Measurements from ENCODE around the gene TMC6. TPM values are rescaled to one million over a fixed set of nuclear protein-coding genes. Genes with fewer than 3 reads are reported as not detected.

The TMC6 gene
- total and polyA plus RNA-seq, 2 of the 13 experiments (the other 11 are each of a cell fraction or from before 2014, with no cell fraction given): 48.4 to 99.1 TPM

- TF ChIP-seq HMGXB3 (CRISPR knock-in tag; IDR thresholded peaks at IDR 0.05; ENCODE audit: borderline replicate concordance): no peak
- no peak for TF ChIP-seq BCLAF1 (IDR thresholded peaks at IDR 0.05)
- no peak for TF ChIP-seq ZNF550 (CRISPR knock-in tag; IDR thresholded peaks at IDR 0.05; ENCODE audit: borderline replicate concordance)
- TF ChIP-seq, protein P1, sequence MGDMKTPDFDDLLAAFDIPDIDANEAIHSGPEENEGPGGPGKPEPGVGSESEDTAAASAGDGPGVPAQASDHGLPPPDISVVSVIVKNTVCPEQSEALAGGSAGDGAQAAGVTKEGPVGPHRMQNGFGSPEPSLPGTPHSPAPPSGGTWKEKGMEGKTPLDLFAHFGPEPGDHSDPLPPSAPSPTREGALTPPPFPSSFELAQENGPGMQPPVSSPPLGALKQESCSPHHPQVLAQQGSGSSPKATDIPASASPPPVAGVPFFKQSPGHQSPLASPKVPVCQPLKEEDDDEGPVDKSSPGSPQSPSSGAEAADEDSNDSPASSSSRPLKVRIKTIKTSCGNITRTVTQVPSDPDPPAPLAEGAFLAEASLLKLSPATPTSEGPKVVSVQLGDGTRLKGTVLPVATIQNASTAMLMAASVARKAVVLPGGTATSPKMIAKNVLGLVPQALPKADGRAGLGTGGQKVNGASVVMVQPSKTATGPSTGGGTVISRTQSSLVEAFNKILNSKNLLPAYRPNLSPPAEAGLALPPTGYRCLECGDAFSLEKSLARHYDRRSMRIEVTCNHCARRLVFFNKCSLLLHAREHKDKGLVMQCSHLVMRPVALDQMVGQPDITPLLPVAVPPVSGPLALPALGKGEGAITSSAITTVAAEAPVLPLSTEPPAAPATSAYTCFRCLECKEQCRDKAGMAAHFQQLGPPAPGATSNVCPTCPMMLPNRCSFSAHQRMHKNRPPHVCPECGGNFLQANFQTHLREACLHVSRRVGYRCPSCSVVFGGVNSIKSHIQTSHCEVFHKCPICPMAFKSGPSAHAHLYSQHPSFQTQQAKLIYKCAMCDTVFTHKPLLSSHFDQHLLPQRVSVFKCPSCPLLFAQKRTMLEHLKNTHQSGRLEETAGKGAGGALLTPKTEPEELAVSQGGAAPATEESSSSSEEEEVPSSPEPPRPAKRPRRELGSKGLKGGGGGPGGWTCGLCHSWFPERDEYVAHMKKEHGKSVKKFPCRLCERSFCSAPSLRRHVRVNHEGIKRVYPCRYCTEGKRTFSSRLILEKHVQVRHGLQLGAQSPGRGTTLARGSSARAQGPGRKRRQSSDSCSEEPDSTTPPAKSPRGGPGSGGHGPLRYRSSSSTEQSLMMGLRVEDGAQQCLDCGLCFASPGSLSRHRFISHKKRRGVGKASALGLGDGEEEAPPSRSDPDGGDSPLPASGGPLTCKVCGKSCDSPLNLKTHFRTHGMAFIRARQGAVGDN (CRISPR knock-in tag; IDR thresholded peaks at IDR 0.05): peak; percentile 30; the same call in 1 of the 2 replicates
- TF ChIP-seq, protein P2, sequence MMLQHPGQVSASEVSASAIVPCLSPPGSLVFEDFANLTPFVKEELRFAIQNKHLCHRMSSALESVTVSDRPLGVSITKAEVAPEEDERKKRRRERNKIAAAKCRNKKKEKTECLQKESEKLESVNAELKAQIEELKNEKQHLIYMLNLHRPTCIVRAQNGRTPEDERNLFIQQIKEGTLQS (CRISPR knock-in tag; IDR thresholded peaks at IDR 0.05): 0 out of 2 replicates have a peak, but pooled peaks have one; percentile 14
- TF ChIP-seq EZH2 (conservative IDR thresholded peaks at IDR 0.05; ENCODE audit: low read depth, low read length): no peak
- peak; percentile 59 for TF ChIP-seq RXRB (CRISPR knock-in tag; IDR thresholded peaks at IDR 0.05; ENCODE audit: borderline replicate concordance)
- TF ChIP-seq ERF (CRISPR knock-in tag; IDR thresholded peaks at IDR 0.05): 0 out of 2 replicates have a peak, but pooled peaks have one; percentile 49
- TF ChIP-seq ZNF160 (CRISPR knock-in tag; IDR thresholded peaks at IDR 0.05): no peak
- no peak for TF ChIP-seq KLF9 (CRISPR knock-in tag; IDR thresholded peaks at IDR 0.05; ENCODE audit: low read depth)
- peak; percentile 79 for TF ChIP-seq GATAD2A (CRISPR knock-in tag; IDR thresholded peaks at IDR 0.05)
- peak; percentile 73; the same call in 1 of the 2 replicates for TF ChIP-seq ATF2 (CRISPR knock-in tag; IDR thresholded peaks at IDR 0.05)
- TF ChIP-seq ZNF768 (CRISPR knock-in tag; IDR thresholded peaks at IDR 0.05): 0 out of 2 replicates have a peak, but pooled peaks have one; percentile 27
- no peak for TF ChIP-seq ZNF562 (CRISPR knock-in tag; IDR thresholded peaks at IDR 0.05; ENCODE audit: borderline replicate concordance)
- no peak; the same call in 1 of the 2 replicates for TF ChIP-seq KDM5B (CRISPR knock-in tag; IDR thresholded peaks at IDR 0.05; ENCODE audit: borderline replicate concordance)
Observed at GRCh38 chr17:78108726-78109488, 19.6 kb downstream of the TMC6 start (continued).

All from HepG2 (cell line).